GM23338 (cell line): Measurements from ENCODE around the gene C10orf53. TPM values are rescaled to one million over a fixed set of nuclear protein-coding genes. Genes with fewer than 3 reads are reported as not detected.

Experiments used
- ATAC-seq: fragments of 200-7000 bp; cut with Tn5 transposase; 3 replicates; pipeline ENCODE4 v1.9.1; 2020
- DNase-seq: peaks from one replicate; pipeline ENCODE4 v3.0.0-alpha.2; 2015; ENCODE audit warnings: low spot score
- H2AFZ ChIP-seq: fragments of 200-600 bp; sonication (generic); 2 replicates; pipeline ENCODE4 v1.8.0; 2016; ENCODE audit warnings: antibody characterized with exemption, mild to moderate bottlenecking, moderate library complexity
- H3F3A ChIP-seq: fragments of 200-600 bp; sonication (generic); replicated peaks from 2 replicates; pipeline ENCODE4 v1.8.0; 2017; ENCODE audit warnings: antibody characterized with exemption, mixed run types, low read depth
- H3K27ac ChIP-seq: fragments of 200-600 bp; sonication (generic); 2 replicates; pipeline ENCODE4 v1.6.1; 2016; ENCODE audit warnings: low read depth
- H3K27me3 ChIP-seq: fragments of 200-600 bp; sonication (generic); 2 replicates; pipeline ENCODE4 v1.8.0; 2016; ENCODE audit warnings: mild to moderate bottlenecking, mixed run types, moderate library complexity; ENCODE audit not compliant: insufficient read depth
- H3K36me3 ChIP-seq: fragments of 200-600 bp; sonication (generic); 2 replicates; pipeline ENCODE4 v1.8.0; 2016; ENCODE audit warnings: mild to moderate bottlenecking; ENCODE audit not compliant: insufficient read depth
- H3K4me1 ChIP-seq: fragments of 200-600 bp; sonication (generic); 2 replicates; pipeline ENCODE4 v1.8.0; 2016; ENCODE audit warnings: mild to moderate bottlenecking, moderate library complexity; ENCODE audit not compliant: insufficient read depth
- H3K4me2 ChIP-seq: fragments of 200-600 bp; sonication (generic); 2 replicates; pipeline ENCODE4 v1.7.1; 2017; ENCODE audit warnings: mixed run types
- H3K4me3 ChIP-seq: fragments of 200-600 bp; sonication (generic); 2 replicates; pipeline ENCODE4 v1.6.1; 2016; ENCODE audit warnings: mixed run types
- H3K79me2 ChIP-seq: fragments of 200-600 bp; sonication (generic); replicated peaks from 2 replicates; pipeline ENCODE4 v1.8.0; 2017; ENCODE audit warnings: mild to moderate bottlenecking; ENCODE audit not compliant: insufficient read depth
- H3K9me2 ChIP-seq: fragments of 200-600 bp; sonication (generic); 2 replicates; pipeline ENCODE4 v1.8.0; 2017; ENCODE audit not compliant: insufficient read depth
- H4K20me1 ChIP-seq: fragments of 200-600 bp; sonication (generic); replicated peaks from 2 replicates; pipeline ENCODE4 v1.8.0; 2017; ENCODE audit warnings: mild to moderate bottlenecking; ENCODE audit not compliant: insufficient read depth
- H3K27ac Mint-ChIP-seq: 2 replicates; pipeline ENCODE4 v1.8.0; 2020; ENCODE audit warnings: inconsistent platforms, mild to moderate bottlenecking, moderate library complexity, mixed read lengths
- H3K27me3 Mint-ChIP-seq: 3 replicates; pipeline ENCODE4 v1.8.0; 2022; ENCODE audit warnings: low read depth, mild to moderate bottlenecking, moderate library complexity, mixed read lengths, inconsistent platforms; ENCODE audit not compliant: insufficient read depth, poor library complexity
- H3K36me3 Mint-ChIP-seq: 3 replicates; pipeline ENCODE4 v1.8.0; 2021; ENCODE audit warnings: low read depth, mild to moderate bottlenecking, inconsistent platforms, moderate library complexity, mixed read lengths
- H3K4me1 Mint-ChIP-seq: 3 replicates; pipeline ENCODE4 v1.8.0; 2020; ENCODE audit warnings: mild to moderate bottlenecking, inconsistent platforms, mixed read lengths
- H3K4me3 Mint-ChIP-seq: 3 replicates; pipeline ENCODE4 v1.8.0; 2021; ENCODE audit warnings: moderate library complexity, mild to moderate bottlenecking, inconsistent platforms, mixed read lengths
- H3K9me3 Mint-ChIP-seq: 3 replicates; pipeline ENCODE4 v1.8.0; 2020; ENCODE audit warnings: moderate library complexity, mild to moderate bottlenecking, inconsistent platforms, mixed read lengths
- CREB1 ChIP-seq: fragments of 250-450 bp; sonication (Bioruptor Pico); IDR thresholded peaks from 2 replicates; pipeline ENCODE4 v1.5.0; 2020; ENCODE audit warnings: low read depth, mild to moderate bottlenecking, moderate library complexity
- JUNB ChIP-seq: IDR thresholded peaks from one replicate; pipeline ENCODE4 v1.6.1; 2016; ENCODE audit warnings: antibody characterized with exemption; ENCODE audit not compliant: unreplicated experiment
- NANOG ChIP-seq: IDR thresholded peaks from 2 replicates; pipeline ENCODE4 v1.6.1; 2016; ENCODE audit warnings: antibody characterized with exemption, borderline replicate concordance
- POLR2AphosphoS5 ChIP-seq: IDR thresholded peaks from 2 replicates; pipeline ENCODE4 v1.6.1; 2016; ENCODE audit warnings: antibody characterized with exemption, low read depth
- STAT1 ChIP-seq: IDR thresholded peaks from one replicate; pipeline ENCODE4 v1.6.1; 2016; ENCODE audit warnings: antibody characterized with exemption; ENCODE audit not compliant: unreplicated experiment
- ZNF114 ChIP-seq: fragments of 250-450 bp; sonication (Bioruptor Pico); IDR thresholded peaks from 2 replicates; pipeline ENCODE4 v1.5.0; 2020; ENCODE audit warnings: mild to moderate bottlenecking, moderate library complexity
- ZNF331 ChIP-seq: fragments of 250-450 bp; sonication (Bioruptor Pico); IDR thresholded peaks from 2 replicates; pipeline ENCODE4 v1.5.0; 2020; ENCODE audit warnings: low read depth, mild to moderate bottlenecking, moderate library complexity
- polyA plus RNA-seq: library from polyadenylated mRNA; unstranded; fragments of >200 nt; fragmentation: Nextera tagmentation; extraction: Ambion mirVana; gene quantifications from 2 replicates; pipeline ENCODE4 v1.2.1, GENCODE V29; 2016
- total RNA-seq: library from RNA; depleted of rRNA; stranded (reverse); fragments of >200 nt; shearing (Covaris generic); gene quantifications from 2 replicates; pipeline ENCODE4 v1.2.3, GENCODE V29; 2014
- TF ChIP-seq, protein P1 (sequence below): IDR thresholded peaks from one replicate; pipeline ENCODE4 v1.6.1; 2018; ENCODE audit warnings: antibody characterized with exemption; ENCODE audit not compliant: unreplicated experiment
- TF ChIP-seq, protein P2 (sequence below), 2 experiments: fragments of 200-600 bp in 1 of 2; sonication (generic) in 1 of 2; conservative IDR thresholded peaks; 2 replicates each; pipeline versions ENCODE4 v1.5.1 to v1.6.1; 2016 to 2017; ENCODE audit warnings: antibody characterized with exemption in 2 of 2, low read depth in 2 of 2, mild to moderate bottlenecking in 2 of 2, moderate library complexity in 1 of 2
- TF ChIP-seq, protein P3 (sequence below): IDR thresholded peaks from 2 replicates; pipeline ENCODE4 v1.6.1; 2016; ENCODE audit warnings: antibody characterized with exemption

C10orf53 gene
- total and polyA plus RNA-seq, 2 experiments from 2014 or later: not detected

DNA sequence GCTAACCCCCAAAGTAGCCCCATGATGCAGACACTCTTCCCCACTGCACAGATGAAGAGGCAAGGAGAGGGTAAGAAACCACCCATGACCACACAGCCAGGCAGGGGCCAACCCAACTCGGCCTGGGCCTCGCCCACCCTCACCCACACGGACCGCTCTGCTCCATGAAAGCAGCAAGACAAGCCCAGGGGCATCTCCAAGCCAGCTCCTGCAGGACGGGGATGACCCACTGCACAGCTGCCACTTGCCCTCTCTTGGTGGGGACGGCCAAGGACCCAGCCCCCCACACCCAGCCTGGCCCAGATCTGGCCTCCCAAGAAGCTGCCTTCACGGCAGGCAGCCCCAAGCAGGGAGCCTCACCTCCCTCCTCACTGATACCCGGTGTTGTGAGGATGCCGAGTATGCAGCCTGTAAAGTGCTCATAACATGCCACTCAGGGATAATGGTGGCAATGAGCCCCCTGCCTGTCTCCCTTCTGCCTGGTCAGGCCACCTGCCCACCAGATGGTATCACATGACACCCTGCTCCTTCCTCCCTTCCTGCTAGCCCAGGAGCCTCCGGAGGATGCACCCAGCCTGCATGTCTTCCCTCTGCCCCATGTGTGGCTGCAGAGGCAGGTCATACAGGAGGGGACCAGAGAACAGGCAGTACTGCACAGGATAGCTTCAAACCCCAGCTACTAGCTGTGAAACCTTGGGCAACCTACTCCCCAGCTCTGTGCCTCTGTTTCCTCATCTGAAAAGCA is 59.3 kb downstream of the C10orf53 start (continued):
- TF ChIP-seq NANOG (no peak), ZNF331 (CRISPR knock-in tag) (no peak), CREB1 (CRISPR knock-in tag) (no peak), ZNF114 (no peak), JUNB (no peak), POLR2AphosphoS5 (no peak)
- TF ChIP-seq, protein P1, sequence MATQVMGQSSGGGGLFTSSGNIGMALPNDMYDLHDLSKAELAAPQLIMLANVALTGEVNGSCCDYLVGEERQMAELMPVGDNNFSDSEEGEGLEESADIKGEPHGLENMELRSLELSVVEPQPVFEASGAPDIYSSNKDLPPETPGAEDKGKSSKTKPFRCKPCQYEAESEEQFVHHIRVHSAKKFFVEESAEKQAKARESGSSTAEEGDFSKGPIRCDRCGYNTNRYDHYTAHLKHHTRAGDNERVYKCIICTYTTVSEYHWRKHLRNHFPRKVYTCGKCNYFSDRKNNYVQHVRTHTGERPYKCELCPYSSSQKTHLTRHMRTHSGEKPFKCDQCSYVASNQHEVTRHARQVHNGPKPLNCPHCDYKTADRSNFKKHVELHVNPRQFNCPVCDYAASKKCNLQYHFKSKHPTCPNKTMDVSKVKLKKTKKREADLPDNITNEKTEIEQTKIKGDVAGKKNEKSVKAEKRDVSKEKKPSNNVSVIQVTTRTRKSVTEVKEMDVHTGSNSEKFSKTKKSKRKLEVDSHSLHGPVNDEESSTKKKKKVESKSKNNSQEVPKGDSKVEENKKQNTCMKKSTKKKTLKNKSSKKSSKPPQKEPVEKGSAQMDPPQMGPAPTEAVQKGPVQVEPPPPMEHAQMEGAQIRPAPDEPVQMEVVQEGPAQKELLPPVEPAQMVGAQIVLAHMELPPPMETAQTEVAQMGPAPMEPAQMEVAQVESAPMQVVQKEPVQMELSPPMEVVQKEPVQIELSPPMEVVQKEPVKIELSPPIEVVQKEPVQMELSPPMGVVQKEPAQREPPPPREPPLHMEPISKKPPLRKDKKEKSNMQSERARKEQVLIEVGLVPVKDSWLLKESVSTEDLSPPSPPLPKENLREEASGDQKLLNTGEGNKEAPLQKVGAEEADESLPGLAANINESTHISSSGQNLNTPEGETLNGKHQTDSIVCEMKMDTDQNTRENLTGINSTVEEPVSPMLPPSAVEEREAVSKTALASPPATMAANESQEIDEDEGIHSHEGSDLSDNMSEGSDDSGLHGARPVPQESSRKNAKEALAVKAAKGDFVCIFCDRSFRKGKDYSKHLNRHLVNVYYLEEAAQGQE: no peak
- TF ChIP-seq, protein P2, sequence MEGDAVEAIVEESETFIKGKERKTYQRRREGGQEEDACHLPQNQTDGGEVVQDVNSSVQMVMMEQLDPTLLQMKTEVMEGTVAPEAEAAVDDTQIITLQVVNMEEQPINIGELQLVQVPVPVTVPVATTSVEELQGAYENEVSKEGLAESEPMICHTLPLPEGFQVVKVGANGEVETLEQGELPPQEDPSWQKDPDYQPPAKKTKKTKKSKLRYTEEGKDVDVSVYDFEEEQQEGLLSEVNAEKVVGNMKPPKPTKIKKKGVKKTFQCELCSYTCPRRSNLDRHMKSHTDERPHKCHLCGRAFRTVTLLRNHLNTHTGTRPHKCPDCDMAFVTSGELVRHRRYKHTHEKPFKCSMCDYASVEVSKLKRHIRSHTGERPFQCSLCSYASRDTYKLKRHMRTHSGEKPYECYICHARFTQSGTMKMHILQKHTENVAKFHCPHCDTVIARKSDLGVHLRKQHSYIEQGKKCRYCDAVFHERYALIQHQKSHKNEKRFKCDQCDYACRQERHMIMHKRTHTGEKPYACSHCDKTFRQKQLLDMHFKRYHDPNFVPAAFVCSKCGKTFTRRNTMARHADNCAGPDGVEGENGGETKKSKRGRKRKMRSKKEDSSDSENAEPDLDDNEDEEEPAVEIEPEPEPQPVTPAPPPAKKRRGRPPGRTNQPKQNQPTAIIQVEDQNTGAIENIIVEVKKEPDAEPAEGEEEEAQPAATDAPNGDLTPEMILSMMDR (conservative IDR thresholded peaks at IDR 0.05; ENCODE audit: low read depth in 2 of 2): no peak
- TF ChIP-seq, protein P3, sequence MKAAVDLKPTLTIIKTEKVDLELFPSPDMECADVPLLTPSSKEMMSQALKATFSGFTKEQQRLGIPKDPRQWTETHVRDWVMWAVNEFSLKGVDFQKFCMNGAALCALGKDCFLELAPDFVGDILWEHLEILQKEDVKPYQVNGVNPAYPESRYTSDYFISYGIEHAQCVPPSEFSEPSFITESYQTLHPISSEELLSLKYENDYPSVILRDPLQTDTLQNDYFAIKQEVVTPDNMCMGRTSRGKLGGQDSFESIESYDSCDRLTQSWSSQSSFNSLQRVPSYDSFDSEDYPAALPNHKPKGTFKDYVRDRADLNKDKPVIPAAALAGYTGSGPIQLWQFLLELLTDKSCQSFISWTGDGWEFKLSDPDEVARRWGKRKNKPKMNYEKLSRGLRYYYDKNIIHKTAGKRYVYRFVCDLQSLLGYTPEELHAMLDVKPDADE: no peak

DNA sequence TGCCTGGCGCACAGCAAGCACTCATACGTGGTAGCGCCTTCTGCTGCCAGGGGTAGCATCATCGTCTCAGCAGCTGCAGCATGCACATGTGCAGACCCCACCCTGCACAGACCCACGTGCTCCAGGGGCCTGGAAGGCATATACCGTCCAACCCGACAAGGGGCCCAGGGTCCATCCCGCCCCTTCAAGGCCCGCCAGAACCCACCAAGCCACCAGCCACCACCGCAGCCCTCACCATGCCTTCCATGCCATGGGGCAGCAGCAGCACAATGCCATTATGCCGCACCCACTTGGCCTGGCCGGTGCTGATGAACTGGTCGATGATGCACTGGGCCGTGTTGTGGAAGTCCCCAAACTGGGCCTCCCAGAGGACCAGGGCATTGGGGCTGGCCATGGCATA is 60.0 kb downstream of the C10orf53 start:
- H3K27me3 ChIP-seq: no peaks in the 10 kb centered on the region
- H4K20me1 ChIP-seq: no peaks in the 10 kb centered on the region
- H3K4me1 Mint-ChIP-seq: no peaks in the 10 kb centered on the region
- no peaks in the 10 kb centered on the region for H3F3A ChIP-seq
- no peak overlapping the region for H3K4me3 ChIP-seq
- H3K27ac ChIP-seq: no peak overlapping the region
- no peaks in the 10 kb centered on the region; the same call in 2 of the 3 replicates for H3K9me3 Mint-ChIP-seq
- peaks cover 10% of the 10 kb centered on the region for H3K27me3 Mint-ChIP-seq
- DNase-seq: no peak
- TF ChIP-seq STAT1: no peak
- TF ChIP-seq, protein P1: no peak
- TF ChIP-seq JUNB: no peak
- TF ChIP-seq, protein P3: no peak
- no peak for TF ChIP-seq ZNF331 (CRISPR knock-in tag)
- no peak for TF ChIP-seq POLR2AphosphoS5
- no peak overlapping the region for H3K4me3 Mint-ChIP-seq
- H3K4me2 ChIP-seq: no peak overlapping the region
- no peak for ATAC-seq
- H2AFZ ChIP-seq: no peak overlapping the region
- H3K27ac Mint-ChIP-seq: no peak overlapping the region
- H3K79me2 ChIP-seq: no peaks in the 10 kb centered on the region
- H3K36me3 ChIP-seq: no peaks in the 10 kb centered on the region
- no peaks in the 10 kb centered on the region for H3K4me1 ChIP-seq
- H3K36me3 Mint-ChIP-seq: peaks cover 8% of the 10 kb centered on the region
- H3K9me2 ChIP-seq: no peaks in the 10 kb centered on the region
